Activated naive CD8-positive, alpha-beta T cell treated with anti-CD3 and anti-CD28 coated beads for 36 hours (primary cell): ENCODE data around the gene TSPAN4. TPM values are rescaled to one million over a fixed set of nuclear protein-coding genes. Genes with fewer than 3 reads are reported as not detected.

ENCODE experiments used
- DNase-seq: peaks from one replicate; pipeline ENCODE4 v3.0.0; 2021
- H3K27ac Mint-ChIP-seq: one replicate; pipeline ENCODE4 v1.8.0; 2022; ENCODE audit warnings: mild to moderate bottlenecking, moderate library complexity, mixed read lengths
- H3K27me3 Mint-ChIP-seq: one replicate; pipeline ENCODE4 v1.8.0; 2022; ENCODE audit warnings: mild to moderate bottlenecking, mixed read lengths
- H3K36me3 Mint-ChIP-seq: one replicate; pipeline ENCODE4 v1.8.0; 2021; ENCODE audit warnings: mild to moderate bottlenecking, mixed read lengths
- H3K4me1 Mint-ChIP-seq: one replicate; pipeline ENCODE4 v1.8.0; 2021; ENCODE audit warnings: mixed read lengths
- H3K4me3 Mint-ChIP-seq: one replicate; pipeline ENCODE4 v1.8.0; 2022; ENCODE audit warnings: mild to moderate bottlenecking, moderate library complexity, mixed read lengths
- H3K9me3 Mint-ChIP-seq: one replicate; pipeline ENCODE4 v1.8.0; 2022; ENCODE audit warnings: mixed read lengths
- total RNA-seq, 2 experiments: library from RNA; stranded (reverse); gene quantifications; one replicate each; pipeline ENCODE4 v1.2.3, GENCODE V29; 2021

The TSPAN4 gene
- total RNA-seq, 2 experiments from 2014 or later: 12.8 to 16.2 TPM

- H3K9me3 Mint-ChIP-seq: no peaks in the 10 kb centered on the region
- peak; percentile 65 for DNase-seq
- no peaks in the 10 kb centered on the region for H3K36me3 Mint-ChIP-seq
- peaks cover 31% of the 10 kb centered on the region for H3K27me3 Mint-ChIP-seq
- H3K4me1 Mint-ChIP-seq: peaks cover 19% of the 10 kb centered on the region
- peak overlapping the region; percentile 72 for H3K4me3 Mint-ChIP-seq
- no peak overlapping the region for H3K27ac Mint-ChIP-seq
Observed at GRCh38 chr11:833114-833791, 9.4 kb upstream of the TSPAN4 start.

GRCh38 chr11:833849-834311 lies 8.8 kb upstream of the TSPAN4 start:
- H3K9me3 Mint-ChIP-seq: no peaks in the 10 kb centered on the region
- peak overlapping the region; percentile 42 for H3K27ac Mint-ChIP-seq
- H3K4me3 Mint-ChIP-seq: peak overlapping the region; percentile 72
- H3K4me1 Mint-ChIP-seq: peaks cover 19% of the 10 kb centered on the region
- peaks cover 25% of the 10 kb centered on the region for H3K27me3 Mint-ChIP-seq
- DNase-seq: no peak
- H3K36me3 Mint-ChIP-seq: peaks cover 1% of the 10 kb centered on the region

- no peak overlapping the region for H3K27ac Mint-ChIP-seq
- peaks cover 14% of the 10 kb centered on the region for H3K4me1 Mint-ChIP-seq
- H3K27me3 Mint-ChIP-seq: peaks cover 17% of the 10 kb centered on the region
- peaks cover 4% of the 10 kb centered on the region for H3K36me3 Mint-ChIP-seq
- peak overlapping the region; percentile 72 for H3K4me3 Mint-ChIP-seq
- no peaks in the 10 kb centered on the region for H3K9me3 Mint-ChIP-seq
- no peak for DNase-seq
Observed at GRCh38 chr11:834371-835316, 8.0 kb upstream of the TSPAN4 start.

GRCh38 chr11:836274-836673 lies 6.4 kb upstream of the TSPAN4 start:
- no peak for DNase-seq
- Mint-ChIP-seq H3K4me1 (peaks cover 24% of the 10 kb centered on the region), H3K9me3 (no peaks in the 10 kb centered on the region), H3K27me3 (peaks cover 7% of the 10 kb centered on the region), H3K4me3 (no peak overlapping the region), H3K36me3 (peaks cover 11% of the 10 kb centered on the region), H3K27ac (no peak overlapping the region)

GRCh38 chr11:836700-837099 lies 6.0 kb upstream of the TSPAN4 start:
- no peak overlapping the region for H3K4me3 Mint-ChIP-seq
- peaks cover 11% of the 10 kb centered on the region for H3K36me3 Mint-ChIP-seq
- H3K9me3 Mint-ChIP-seq: no peaks in the 10 kb centered on the region
- H3K27me3 Mint-ChIP-seq: peaks cover 3% of the 10 kb centered on the region
- no peak overlapping the region for H3K27ac Mint-ChIP-seq
- no peak for DNase-seq
- H3K4me1 Mint-ChIP-seq: peaks cover 24% of the 10 kb centered on the region

- Mint-ChIP-seq H3K27me3 (no peaks in the 10 kb centered on the region), H3K36me3 (peaks cover 11% of the 10 kb centered on the region), H3K4me1 (peaks cover 22% of the 10 kb centered on the region), H3K9me3 (no peaks in the 10 kb centered on the region), H3K4me3 (no peak overlapping the region), H3K27ac (no peak overlapping the region)
- no peak for DNase-seq
Observed at GRCh38 chr11:837189-837989, 5.3 kb upstream of the TSPAN4 start.

- Mint-ChIP-seq H3K4me3 (no peak overlapping the region), H3K27ac (no peak overlapping the region), H3K36me3 (peaks cover 11% of the 10 kb centered on the region), H3K27me3 (no peaks in the 10 kb centered on the region), H3K9me3 (no peaks in the 10 kb centered on the region), H3K4me1 (peaks cover 22% of the 10 kb centered on the region)
- DNase-seq: no peak
Observed at GRCh38 chr11:837990-838307, 4.7 kb upstream of the TSPAN4 start.

- H3K27me3 Mint-ChIP-seq: no peaks in the 10 kb centered on the region
Observed at GRCh38 chr11:838441-839279, 4.0 kb upstream of the TSPAN4 start.

GRCh38 chr11:839280-839623 lies 3.4 kb upstream of the TSPAN4 start:
- Mint-ChIP-seq H3K27ac (no peak overlapping the region), H3K27me3 (no peaks in the 10 kb centered on the region), H3K4me3 (no peak overlapping the region), H3K9me3 (no peaks in the 10 kb centered on the region), H3K36me3 (peaks cover 11% of the 10 kb centered on the region), H3K4me1 (peaks cover 24% of the 10 kb centered on the region)
- DNase-seq: no peak

More at GRCh38 chr11:838441-839279, 4.0 kb upstream of the TSPAN4 start:
- Mint-ChIP-seq H3K36me3 (peaks cover 11% of the 10 kb centered on the region), H3K4me3 (no peak overlapping the region), H3K4me1 (peaks cover 25% of the 10 kb centered on the region), H3K9me3 (no peaks in the 10 kb centered on the region), H3K27ac (no peak overlapping the region)
- no peak for DNase-seq

GRCh38 chr11:839875-840617 lies 2.6 kb upstream of the TSPAN4 start:
- DNase-seq: no peak
- Mint-ChIP-seq H3K4me3 (peak overlapping the region; percentile 86), H3K9me3 (no peaks in the 10 kb centered on the region), H3K4me1 (peaks cover 22% of the 10 kb centered on the region), H3K36me3 (peaks cover 11% of the 10 kb centered on the region), H3K27me3 (no peaks in the 10 kb centered on the region), H3K27ac (peak overlapping the region; percentile 46)

GRCh38 chr11:841981-842369 lies 677 bp upstream of the TSPAN4 start:
- no peaks in the 10 kb centered on the region for H3K9me3 Mint-ChIP-seq
- H3K4me1 Mint-ChIP-seq: peaks cover 21% of the 10 kb centered on the region
- no peaks in the 10 kb centered on the region for H3K27me3 Mint-ChIP-seq
- H3K4me3 Mint-ChIP-seq: peak overlapping the region; percentile 86
- no peak for DNase-seq
- H3K36me3 Mint-ChIP-seq: peaks cover 11% of the 10 kb centered on the region
- H3K27ac Mint-ChIP-seq: peak overlapping the region; percentile 85

- Mint-ChIP-seq H3K27me3 (no peaks in the 10 kb centered on the region), H3K4me3 (peak overlapping the region; percentile 84), H3K9me3 (no peaks in the 10 kb centered on the region), H3K36me3 (peaks cover 11% of the 10 kb centered on the region), H3K4me1 (peaks cover 21% of the 10 kb centered on the region), H3K27ac (peak overlapping the region; percentile 16)
- no peak for DNase-seq
Observed at GRCh38 chr11:843086-843734, 558 bp downstream of the TSPAN4 start.
